D721Med (cell line): Measurements from ENCODE around the gene PLPP7.

ENCODE experiments used
- DNase-seq: peaks from one replicate; pipeline ENCODE4 v3.0.0; 2011; ENCODE audit warnings: low spot score; ENCODE audit not compliant: insufficient read length
- FAIRE-seq: peaks from 2 replicates; lab custom pipeline; 2011; peaks lifted over from hg19 to GRCh38; lab: Jason Lieb, UNC
- TF ChIP-seq, protein P1 (sequence below): IDR thresholded peaks from 2 replicates; pipeline ENCODE4 v1.5.1; 2012; ENCODE audit warnings: mild to moderate bottlenecking, control low read depth; ENCODE audit not compliant: insufficient read depth; ENCODE audit errors: missing control alignments

Gene PLPP7

GRCh38 chr9:131300444-131300843, 10.9 kb downstream of the PLPP7 start:
- DNase-seq (no peak), FAIRE-seq (no peak)
- TF ChIP-seq, protein P1, sequence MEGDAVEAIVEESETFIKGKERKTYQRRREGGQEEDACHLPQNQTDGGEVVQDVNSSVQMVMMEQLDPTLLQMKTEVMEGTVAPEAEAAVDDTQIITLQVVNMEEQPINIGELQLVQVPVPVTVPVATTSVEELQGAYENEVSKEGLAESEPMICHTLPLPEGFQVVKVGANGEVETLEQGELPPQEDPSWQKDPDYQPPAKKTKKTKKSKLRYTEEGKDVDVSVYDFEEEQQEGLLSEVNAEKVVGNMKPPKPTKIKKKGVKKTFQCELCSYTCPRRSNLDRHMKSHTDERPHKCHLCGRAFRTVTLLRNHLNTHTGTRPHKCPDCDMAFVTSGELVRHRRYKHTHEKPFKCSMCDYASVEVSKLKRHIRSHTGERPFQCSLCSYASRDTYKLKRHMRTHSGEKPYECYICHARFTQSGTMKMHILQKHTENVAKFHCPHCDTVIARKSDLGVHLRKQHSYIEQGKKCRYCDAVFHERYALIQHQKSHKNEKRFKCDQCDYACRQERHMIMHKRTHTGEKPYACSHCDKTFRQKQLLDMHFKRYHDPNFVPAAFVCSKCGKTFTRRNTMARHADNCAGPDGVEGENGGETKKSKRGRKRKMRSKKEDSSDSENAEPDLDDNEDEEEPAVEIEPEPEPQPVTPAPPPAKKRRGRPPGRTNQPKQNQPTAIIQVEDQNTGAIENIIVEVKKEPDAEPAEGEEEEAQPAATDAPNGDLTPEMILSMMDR, result no peak

- FAIRE-seq (no peak), DNase-seq (no peak)
- TF ChIP-seq, protein P1, result no peak
These were observed 12.9 kb downstream of the PLPP7 start for GRCh38 chr9:131302244-131303075.

DNA sequence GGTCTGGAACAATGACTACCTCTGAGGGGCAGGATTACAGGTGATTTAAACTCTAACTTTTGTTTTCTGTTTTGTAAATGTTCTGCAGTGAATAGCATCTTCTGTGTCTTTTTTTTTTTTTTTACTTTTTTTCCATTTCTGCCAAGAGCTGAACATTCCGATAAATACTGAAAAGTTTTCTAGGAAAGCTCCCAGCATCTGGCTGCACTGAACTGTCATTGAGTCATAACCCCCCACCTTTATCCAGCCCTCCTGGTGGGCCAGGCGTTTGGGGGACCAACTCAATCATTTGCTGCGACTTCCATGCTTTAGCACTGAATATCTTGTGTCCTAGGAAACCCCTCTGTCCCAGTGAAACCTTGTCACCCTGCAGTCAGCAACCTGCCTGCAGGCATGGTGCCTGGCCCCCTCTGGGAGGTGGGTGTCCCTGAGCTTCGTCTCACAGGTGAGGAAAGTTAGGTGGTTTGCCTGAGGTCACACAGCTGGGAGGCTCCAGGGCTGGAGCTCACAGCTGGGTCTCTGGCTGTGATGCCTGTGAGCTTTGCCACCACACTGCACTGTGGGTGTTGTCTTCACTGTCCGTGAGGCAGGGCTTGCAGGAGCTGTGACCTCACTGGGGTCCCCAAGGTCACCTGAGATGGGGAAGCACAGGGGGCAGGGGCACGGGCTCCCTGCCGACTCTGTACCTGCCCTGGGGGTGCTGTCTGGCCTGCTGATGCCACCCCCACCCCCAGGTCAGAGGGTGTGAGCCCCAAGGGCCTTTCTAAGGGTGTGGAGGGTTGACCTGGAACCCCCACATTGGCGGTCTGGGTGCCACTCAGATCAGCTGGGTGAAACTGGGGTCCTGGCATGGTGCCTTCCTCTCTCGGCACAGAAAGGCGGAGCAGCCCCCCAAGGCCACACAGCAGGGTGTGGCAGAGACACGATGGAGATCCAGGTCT, 14.1 kb downstream of the PLPP7 start:
- DNase-seq (no peak), FAIRE-seq (no peak)
- TF ChIP-seq, protein P1, result no peak

DNA sequence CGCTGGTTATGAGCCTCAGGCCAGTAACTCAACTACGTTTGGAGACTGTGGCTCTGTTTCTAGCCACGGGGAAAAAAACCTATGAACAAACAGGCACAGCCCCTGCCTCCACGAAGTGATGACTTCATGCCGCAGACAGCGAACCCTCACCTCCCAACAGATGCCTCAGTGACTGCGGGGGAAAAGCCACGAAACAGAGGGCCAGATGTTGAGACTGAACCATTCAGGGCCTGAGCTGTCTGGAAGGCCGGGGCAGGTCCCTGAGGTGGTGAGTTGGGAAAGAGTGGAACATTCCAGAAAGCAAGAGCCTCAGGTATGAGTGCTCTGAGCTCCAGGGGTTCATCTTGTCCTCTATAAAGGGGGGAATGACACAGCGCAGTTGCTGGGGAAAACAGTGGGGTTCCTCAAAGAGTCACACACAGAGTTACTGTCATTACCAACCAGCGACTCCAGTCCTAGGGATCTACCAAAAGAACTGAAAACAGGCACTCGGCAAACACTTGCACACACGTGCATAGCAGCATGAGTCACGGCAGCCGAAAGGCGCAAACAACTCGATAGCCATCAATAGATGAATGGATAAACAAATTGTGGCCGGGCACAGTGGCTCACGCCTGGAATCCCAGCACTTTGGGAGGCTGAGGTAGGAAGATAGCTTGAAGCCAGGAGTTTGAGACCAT, 15.3 kb downstream of the PLPP7 start:
- no peak for DNase-seq
- no peak for FAIRE-seq
- TF ChIP-seq, protein P1, result no peak

DNA sequence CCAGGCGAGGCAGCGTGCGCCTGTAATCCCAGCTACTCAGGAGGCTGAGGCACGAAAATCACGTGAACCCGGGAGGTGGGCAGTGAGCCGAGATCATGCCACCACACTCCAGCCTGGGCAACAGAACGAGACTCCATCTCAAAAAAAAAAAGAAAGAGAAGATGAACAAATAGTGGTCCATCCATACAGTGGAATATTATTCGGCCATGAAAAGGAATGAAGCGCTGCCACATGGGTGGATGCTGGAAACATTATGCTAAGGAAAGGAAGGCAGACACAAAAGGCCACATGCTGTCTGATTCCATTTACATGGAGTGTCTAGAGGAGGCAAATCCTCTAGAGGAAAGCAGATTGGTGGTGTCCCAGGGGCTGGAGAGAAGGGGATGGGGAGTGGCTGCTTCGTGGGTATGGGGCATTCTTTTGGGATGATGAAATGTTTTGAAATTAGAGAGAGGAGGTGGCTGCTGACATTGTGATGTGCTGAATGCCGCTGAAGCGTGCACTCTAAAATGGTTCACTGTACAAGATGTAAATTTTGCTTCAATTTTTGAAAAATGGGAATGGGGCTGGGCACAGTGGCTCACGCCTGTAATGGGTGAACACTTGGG, 17.0 kb downstream of the PLPP7 start:
- TF ChIP-seq, protein P1, result no peak
- FAIRE-seq, result no peak
- no peak for DNase-seq

GRCh38 chr9:131307974-131308373, 18.5 kb downstream of the PLPP7 start:
- DNase-seq (no peak), FAIRE-seq (no peak)
- TF ChIP-seq, protein P1, result no peak
